Caco-2 (cell line): ENCODE measurements around the gene ADM2. TPM values are rescaled to one million over a fixed set of nuclear protein-coding genes. Genes with fewer than 3 reads are reported as not detected.

Experiments used
- BruUV-seq: library from RNA; stranded (reverse); fragments of 400-500 nt; replicated peaks from 2 replicates; lab custom pipeline; 2021; lab: Mats Ljungman, UMichigan
- CTCF ChIA-PET: fragments of 300-600 bp; sonication (Branson Sonifier 250); formaldehyde crosslinking; loops from one replicate; lab custom pipeline; 2022; ENCODE audit warnings: antibody characterized with exemption; lab: Charles Lee
- POLR2A ChIA-PET: fragments of 300-600 bp; sonication (Branson Sonifier 250); formaldehyde crosslinking; loops from one replicate; lab custom pipeline; 2022; ENCODE audit warnings: antibody characterized with exemption; lab: Charles Lee
- DNase-seq, 2 experiments: peaks; one replicate each; pipeline versions ENCODE4 v3.0.0 to v3.0.0-alpha.2; 2020 to 2022
- H3K27me3 ChIP-seq: replicated peaks from 2 replicates; pipeline ENCODE4 v1.6.0; 2011; ENCODE audit warnings: low read length; ENCODE audit not compliant: control insufficient read depth, insufficient read depth
- H3K36me3 ChIP-seq: 2 replicates; pipeline ENCODE4 v1.5.1; 2011; ENCODE audit warnings: low read length; ENCODE audit not compliant: control insufficient read depth, insufficient read depth
- H3K4me1 ChIP-seq: fragments of 250-450 bp; sonication (Bioruptor Pico); 2 replicates; pipeline ENCODE4 v1.5.1; 2020; ENCODE audit warnings: mild to moderate bottlenecking
- H3K4me3 ChIP-seq: 2 replicates; pipeline ENCODE4 v1.5.1; 2011; ENCODE audit warnings: low read depth, mild to moderate bottlenecking, control low read depth, low read length
- H3K9me3 ChIP-seq: fragments of 250-450 bp; sonication (Bioruptor Pico); 2 replicates; pipeline ENCODE4 v1.5.1; 2020; ENCODE audit warnings: mild to moderate bottlenecking, moderate library complexity
- H3K27ac Mint-ChIP-seq: one replicate; pipeline ENCODE4 v1.8.0; 2022; ENCODE audit warnings: mixed read lengths; ENCODE audit not compliant: unreplicated experiment
- H3K27me3 Mint-ChIP-seq: one replicate; pipeline ENCODE4 v1.8.0; 2022; ENCODE audit warnings: mixed read lengths; ENCODE audit not compliant: insufficient read depth, unreplicated experiment
- H3K36me3 Mint-ChIP-seq: one replicate; pipeline ENCODE4 v1.8.0; 2022; ENCODE audit warnings: mild to moderate bottlenecking, mixed read lengths; ENCODE audit not compliant: insufficient read depth, unreplicated experiment
- H3K4me1 Mint-ChIP-seq: one replicate; pipeline ENCODE4 v1.8.0; 2022; ENCODE audit warnings: low read depth, mixed read lengths; ENCODE audit not compliant: unreplicated experiment
- H3K4me3 Mint-ChIP-seq: one replicate; pipeline ENCODE4 v1.8.0; 2022; ENCODE audit warnings: mild to moderate bottlenecking, moderate library complexity, mixed read lengths; ENCODE audit not compliant: unreplicated experiment
- H3K9me3 Mint-ChIP-seq: one replicate; pipeline ENCODE4 v1.8.0; 2022; ENCODE audit warnings: mixed read lengths; ENCODE audit not compliant: unreplicated experiment
- intact Hi-C: fragments of 100-400 bp; cut with micrococcal nuclease; formaldehyde crosslinking; loops from one replicate; pipeline ENCODE4 v1.10.0; 2022; ENCODE audit not compliant: unreplicated experiment
- total RNA-seq: library from RNA; stranded (reverse); gene quantifications from 2 replicates; pipeline ENCODE4 v1.2.3, GENCODE V29; 2022
- TF ChIP-seq, protein P1 (sequence below), 2 experiments: fragments of 200-600 bp in 1 of 2; IDR thresholded peaks; 1 replicate in 1 of 2; 2 replicates in 1 of 2; pipeline versions ENCODE4 v1.5.1 to v1.8.0; 2011 to 2022; ENCODE audit warnings: antibody characterized with exemption in 1 of 2, control low read depth in 1 of 2, inconsistent platforms in 1 of 2, low read depth in 1 of 2, low read length in 1 of 2, mild to moderate bottlenecking in 1 of 2, moderate library complexity in 1 of 2; ENCODE audit not compliant: insufficient read depth in 1 of 2, severe bottlenecking in 1 of 2, unreplicated experiment in 1 of 2

Gene ADM2
- total RNA-seq, 1 experiment from 2014 or later, result 30.5 TPM

GRCh38 chr22:50520826-50521453 is 39.6 kb downstream of the ADM2 start:
- Histone ChIP-seq H3K4me1 (peaks cover 9% of the 10 kb centered on the region; the same call in 1 of the 2 replicates), H3K36me3 (peaks cover 2% of the 10 kb centered on the region; the same call in 1 of the 2 replicates), H3K27me3 (no peaks in the 10 kb centered on the region), H3K9me3 (no peaks in the 10 kb centered on the region), H3K4me3 (no peak overlapping the region)
- H3K36me3 Mint-ChIP-seq, result peaks cover 53% of the 10 kb centered on the region
- no peak overlapping the region for H3K4me3 Mint-ChIP-seq
- DNase-seq, result peak in 1 of 2 experiments; percentile 30
- POLR2A ChIA-PET, result no interaction called here
- no peaks in the 10 kb centered on the region for H3K27me3 Mint-ChIP-seq
- BruUV-seq, result no TSS peak
- TF ChIP-seq, protein P1, sequence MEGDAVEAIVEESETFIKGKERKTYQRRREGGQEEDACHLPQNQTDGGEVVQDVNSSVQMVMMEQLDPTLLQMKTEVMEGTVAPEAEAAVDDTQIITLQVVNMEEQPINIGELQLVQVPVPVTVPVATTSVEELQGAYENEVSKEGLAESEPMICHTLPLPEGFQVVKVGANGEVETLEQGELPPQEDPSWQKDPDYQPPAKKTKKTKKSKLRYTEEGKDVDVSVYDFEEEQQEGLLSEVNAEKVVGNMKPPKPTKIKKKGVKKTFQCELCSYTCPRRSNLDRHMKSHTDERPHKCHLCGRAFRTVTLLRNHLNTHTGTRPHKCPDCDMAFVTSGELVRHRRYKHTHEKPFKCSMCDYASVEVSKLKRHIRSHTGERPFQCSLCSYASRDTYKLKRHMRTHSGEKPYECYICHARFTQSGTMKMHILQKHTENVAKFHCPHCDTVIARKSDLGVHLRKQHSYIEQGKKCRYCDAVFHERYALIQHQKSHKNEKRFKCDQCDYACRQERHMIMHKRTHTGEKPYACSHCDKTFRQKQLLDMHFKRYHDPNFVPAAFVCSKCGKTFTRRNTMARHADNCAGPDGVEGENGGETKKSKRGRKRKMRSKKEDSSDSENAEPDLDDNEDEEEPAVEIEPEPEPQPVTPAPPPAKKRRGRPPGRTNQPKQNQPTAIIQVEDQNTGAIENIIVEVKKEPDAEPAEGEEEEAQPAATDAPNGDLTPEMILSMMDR (IDR thresholded peaks at IDR 0.05; ENCODE audit: insufficient read depth in 1 of 2, low read depth in 1 of 2, low read length in 1 of 2, severe bottlenecking in 1 of 2, unreplicated experiment in 1 of 2), result no peak
- CTCF ChIA-PET, result no interaction called here
- intact Hi-C loops, result no loop called here
- H3K4me1 Mint-ChIP-seq, result peaks cover 8% of the 10 kb centered on the region
- H3K9me3 Mint-ChIP-seq, result no peaks in the 10 kb centered on the region
- H3K27ac Mint-ChIP-seq, result no peak overlapping the region

GRCh38 chr22:50521710-50522109 is 40.4 kb downstream of the ADM2 start:
- DNase-seq, result no peak
- ChIA-PET POLR2A (no interaction called here), CTCF (no interaction called here)
- Mint-ChIP-seq H3K27ac (no peak overlapping the region), H3K9me3 (no peaks in the 10 kb centered on the region), H3K4me3 (no peak overlapping the region), H3K27me3 (no peaks in the 10 kb centered on the region), H3K4me1 (peaks cover 8% of the 10 kb centered on the region), H3K36me3 (peaks cover 59% of the 10 kb centered on the region)
- Histone ChIP-seq H3K36me3 (no peaks in the 10 kb centered on the region), H3K4me3 (no peak overlapping the region), H3K4me1 (peaks cover 12% of the 10 kb centered on the region), H3K27me3 (no peaks in the 10 kb centered on the region), H3K9me3 (no peaks in the 10 kb centered on the region)
- intact Hi-C loops, result no loop called here
- no TSS peak for BruUV-seq
- TF ChIP-seq, protein P1 (IDR thresholded peaks at IDR 0.05; ENCODE audit: insufficient read depth in 1 of 2, low read depth in 1 of 2, low read length in 1 of 2, severe bottlenecking in 1 of 2, unreplicated experiment in 1 of 2), result no peak

DNA sequence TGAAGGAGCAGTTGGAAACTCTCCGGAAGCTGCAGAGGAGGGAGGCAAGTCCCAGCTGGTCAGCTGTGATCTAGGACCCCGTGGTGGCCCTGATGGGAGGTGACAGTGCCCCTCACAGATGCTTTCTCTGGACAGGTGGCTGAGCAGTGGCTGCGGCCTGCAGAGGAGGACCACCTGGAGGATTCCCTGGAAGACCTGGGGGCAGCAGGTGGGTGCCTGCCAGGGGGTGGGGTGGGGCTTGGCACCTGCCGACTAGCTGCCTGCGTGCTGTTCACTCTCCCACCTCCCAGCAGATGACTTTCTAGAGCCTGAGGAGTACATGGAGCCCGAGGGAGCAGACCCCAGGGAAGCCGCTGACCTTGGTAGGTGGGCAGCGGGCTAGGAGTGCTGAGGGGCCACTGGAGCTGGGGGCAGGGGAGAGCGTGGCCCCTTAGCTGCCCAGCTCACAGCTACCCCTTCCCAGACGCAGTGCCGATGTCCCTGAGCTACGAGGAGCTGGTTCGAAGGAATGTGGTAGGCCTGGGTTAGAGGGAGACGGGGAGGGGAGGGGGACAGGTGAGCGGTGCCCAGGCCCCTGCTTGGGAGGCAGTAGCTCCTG is 41.0 kb downstream of the ADM2 start:
- no TSS peak for BruUV-seq
- ChIA-PET CTCF (no interaction called here), POLR2A (no interaction called here)
- peaks cover 17% of the 10 kb centered on the region for H3K4me1 ChIP-seq
- no peaks in the 10 kb centered on the region for H3K27me3 ChIP-seq
- H3K4me3 ChIP-seq, result no peak overlapping the region
- no peaks in the 10 kb centered on the region for H3K9me3 Mint-ChIP-seq
- no peak for DNase-seq
- peaks cover 59% of the 10 kb centered on the region for H3K36me3 Mint-ChIP-seq
- H3K4me1 Mint-ChIP-seq, result peaks cover 14% of the 10 kb centered on the region
- no peak overlapping the region for H3K27ac Mint-ChIP-seq
- no peaks in the 10 kb centered on the region for H3K36me3 ChIP-seq
- intact Hi-C loops, result no loop called here
- TF ChIP-seq, protein P1 (IDR thresholded peaks at IDR 0.05; ENCODE audit: insufficient read depth in 1 of 2, low read depth in 1 of 2, low read length in 1 of 2, severe bottlenecking in 1 of 2, unreplicated experiment in 1 of 2), result no peak
- H3K27me3 Mint-ChIP-seq, result no peaks in the 10 kb centered on the region
- H3K9me3 ChIP-seq, result no peaks in the 10 kb centered on the region
- H3K4me3 Mint-ChIP-seq, result no peak overlapping the region
